ENCODE measurements around the gene ITPK1. TPM values are rescaled to one million over a fixed set of nuclear protein-coding genes. Genes with fewer than 3 reads are reported as not detected.
"Not testable (repeated sequence)": the region's sequence is repeated elsewhere in the genome, so short reads cannot be mapped to it uniquely, and the experiment has no call there.

The ITPK1 gene
- total RNA-seq, 1 experiment from 2014 or later = 57.0 TPM

DNA sequence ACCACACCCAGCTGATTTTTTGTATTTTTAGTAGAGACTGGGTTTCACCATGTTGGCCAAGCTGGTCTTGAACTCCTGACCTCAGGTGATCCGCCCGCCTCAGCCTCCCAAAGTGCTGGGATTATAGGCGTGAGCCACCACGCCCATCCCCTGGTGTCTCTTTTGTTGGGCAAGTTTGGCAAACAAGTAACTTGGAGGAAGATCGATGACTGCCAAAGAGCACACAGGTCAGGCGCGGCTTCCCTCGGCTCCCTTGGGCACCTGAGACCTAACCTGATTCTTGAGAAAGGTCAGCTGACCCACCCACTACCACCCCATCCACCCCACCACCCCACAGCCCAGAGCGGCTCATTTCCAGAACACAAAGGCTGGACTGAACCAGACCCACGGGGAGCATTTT lies 9.9 kb downstream of the ITPK1 start:
- DNase-seq (ENCODE audit: low read depth) = not testable (repeated sequence)

DNA sequence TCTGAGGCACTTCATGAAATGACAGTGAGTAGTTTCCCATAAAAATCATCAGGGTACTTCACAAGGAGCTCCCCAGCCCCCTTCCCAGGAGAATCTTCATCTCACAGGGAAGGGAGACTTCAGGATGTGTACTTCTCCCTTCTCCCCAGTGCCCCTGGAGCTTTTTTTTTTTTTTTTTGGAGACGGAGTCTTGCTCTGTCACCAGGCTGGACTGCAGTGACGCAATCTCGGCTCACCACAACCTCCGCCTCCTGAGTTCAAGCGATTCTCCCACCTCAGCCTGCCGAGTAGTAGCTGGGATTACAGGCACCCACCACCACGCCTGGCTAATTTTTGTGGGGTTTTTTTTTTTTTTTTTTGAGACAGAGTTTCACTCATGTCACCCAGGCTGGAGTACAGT lies 10.4 kb downstream of the ITPK1 start:
- DNase-seq (ENCODE audit: low read depth) = peak; percentile 89

DNA sequence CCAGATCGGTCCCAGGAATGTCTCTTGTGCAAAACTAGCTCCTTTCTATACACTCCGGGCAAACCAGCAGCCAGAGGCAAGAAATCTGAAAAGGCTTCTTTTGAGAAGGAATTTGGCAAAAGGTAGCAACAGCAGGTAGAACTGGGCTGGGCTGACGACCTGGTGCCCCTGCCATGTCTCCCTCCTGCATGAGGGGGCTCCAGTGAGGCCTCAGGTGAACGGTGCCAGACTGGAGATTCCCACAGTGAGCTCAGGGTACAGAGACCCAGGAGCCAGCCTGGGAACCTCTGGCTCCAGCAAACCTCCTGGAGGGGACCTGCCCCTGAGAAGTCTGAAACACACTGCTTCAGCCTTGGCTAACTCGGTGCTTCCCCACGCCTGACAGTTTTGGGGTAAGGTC lies 10.8 kb downstream of the ITPK1 start:
- DNase-seq (ENCODE audit: low read depth) = no peak

GRCh38 chr14:93103392-93104080 lies 12.2 kb downstream of the ITPK1 start:
- DNase-seq (ENCODE audit: low read depth) = peak; percentile 64

- no peak for DNase-seq (ENCODE audit: low read depth)
These were observed 13.6 kb downstream of the ITPK1 start for GRCh38 chr14:93102141-93102540.

DNA sequence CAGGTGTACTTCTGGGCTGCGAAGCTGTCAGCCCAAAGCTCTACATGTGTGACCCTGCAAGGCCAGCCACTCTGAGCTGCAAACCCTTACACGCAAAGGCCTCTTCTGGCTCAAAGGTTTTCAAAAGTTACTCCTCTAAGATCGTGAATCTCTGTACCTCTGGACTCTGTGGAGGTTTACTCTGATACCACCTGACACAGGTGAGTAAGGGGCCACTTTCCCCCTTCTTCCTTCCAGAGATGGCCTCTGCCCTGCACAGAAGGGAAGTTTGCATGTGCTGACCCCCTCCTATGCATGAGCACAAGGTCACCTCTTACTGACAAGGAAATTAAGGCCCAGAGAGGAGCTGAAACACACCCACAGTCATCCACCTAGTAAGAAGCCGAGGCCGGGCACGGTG lies 14.5 kb downstream of the ITPK1 start:
- DNase-seq (ENCODE audit: low read depth) = no peak

GRCh38 chr14:93100570-93100969 lies 15.2 kb downstream of the ITPK1 start:
- no peak for DNase-seq (ENCODE audit: low read depth)

DNA sequence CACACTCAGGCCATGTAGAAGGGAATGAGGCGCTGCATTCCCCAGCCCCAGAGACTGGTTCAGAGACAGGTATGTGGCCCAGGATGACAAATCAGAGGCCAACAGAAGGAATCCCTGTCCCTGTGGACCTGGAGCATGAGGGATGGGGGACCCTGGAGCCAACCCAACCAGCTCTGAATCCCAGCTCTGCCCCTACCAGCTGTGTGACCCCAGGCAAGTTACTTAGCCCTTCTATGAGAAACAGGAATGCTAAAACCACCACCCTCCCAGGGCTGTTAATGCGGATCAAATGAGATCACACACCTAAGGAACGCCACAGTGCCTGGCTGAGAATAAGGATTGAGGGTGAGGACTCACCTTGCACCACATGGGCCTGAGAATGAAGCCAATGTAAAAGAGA lies 15.6 kb downstream of the ITPK1 start:
- DNase-seq (ENCODE audit: low read depth) = no peak

GRCh38 chr14:93099643-93100042 lies 16.1 kb downstream of the ITPK1 start:
- no peak for DNase-seq (ENCODE audit: low read depth)

DNA sequence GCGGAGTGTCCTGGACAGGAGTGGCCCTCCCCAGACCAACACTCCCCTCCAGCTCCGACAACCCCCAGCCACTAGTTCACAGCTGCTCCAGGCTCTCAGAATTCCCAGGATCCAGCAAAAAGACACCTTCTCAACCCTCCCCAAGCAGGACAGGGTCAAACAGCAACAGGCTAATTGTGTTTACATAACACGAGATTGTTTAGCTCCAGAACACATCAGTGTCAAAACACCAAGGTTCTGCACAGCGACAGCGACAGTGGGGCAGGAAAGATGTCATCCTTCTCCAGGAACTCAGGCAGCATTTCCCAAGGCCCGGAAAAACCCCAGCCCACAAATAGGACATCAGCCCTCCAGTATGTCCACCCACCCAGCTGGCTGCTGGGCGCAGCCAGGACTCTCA lies 16.5 kb downstream of the ITPK1 start:
- no peak for DNase-seq (ENCODE audit: low read depth)

- no peak for DNase-seq (ENCODE audit: low read depth)
These were observed 18.9 kb downstream of the ITPK1 start for GRCh38 chr14:93096691-93097322.

DNA sequence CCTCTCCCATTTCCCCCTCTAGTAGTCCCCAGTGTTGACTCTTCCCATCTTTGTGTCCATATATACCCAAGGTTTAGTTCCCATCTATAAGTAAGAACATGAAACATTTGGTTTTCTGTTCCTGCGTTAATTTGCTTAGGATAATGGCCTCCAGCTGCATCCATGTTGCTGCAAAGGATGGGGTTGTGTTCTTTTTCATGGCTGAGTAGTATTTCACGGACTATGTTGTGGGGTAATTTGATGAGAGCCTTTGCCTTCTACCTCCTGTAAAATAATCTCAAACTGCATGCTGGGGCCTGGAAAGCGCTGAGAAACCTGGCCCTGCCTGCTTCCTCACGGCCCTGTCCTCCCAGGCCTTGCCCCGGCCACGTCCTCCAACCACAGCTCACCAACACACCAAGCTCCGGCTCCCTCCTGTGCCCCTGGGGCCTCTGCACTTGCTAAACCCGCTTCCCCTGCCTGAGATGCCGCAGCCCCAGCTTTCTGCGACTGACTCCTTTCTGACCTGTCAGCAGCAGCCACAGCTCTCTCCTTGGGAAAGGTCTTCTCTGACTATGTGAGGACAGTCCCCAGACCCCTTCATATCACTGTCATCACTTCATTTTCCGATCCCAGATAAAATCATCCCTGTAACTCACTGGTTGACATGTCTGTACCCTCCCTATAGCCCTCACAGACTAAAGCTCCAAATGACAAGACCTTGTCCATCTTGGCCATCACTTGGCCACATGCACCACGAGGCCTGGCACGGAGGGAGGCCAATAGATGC lies 19.8 kb downstream of the ITPK1 start:
- DNase-seq (ENCODE audit: low read depth) = no peak

GRCh38 chr14:93094121-93094918 lies 21.4 kb downstream of the ITPK1 start:
- DNase-seq (ENCODE audit: low read depth) = no peak

- no peak for DNase-seq (ENCODE audit: low read depth)
These were observed 22.8 kb downstream of the ITPK1 start for GRCh38 chr14:93092606-93093556.

GRCh38 chr14:93091666-93092065 lies 24.1 kb downstream of the ITPK1 start:
- DNase-seq (ENCODE audit: low read depth) = no peak

DNA sequence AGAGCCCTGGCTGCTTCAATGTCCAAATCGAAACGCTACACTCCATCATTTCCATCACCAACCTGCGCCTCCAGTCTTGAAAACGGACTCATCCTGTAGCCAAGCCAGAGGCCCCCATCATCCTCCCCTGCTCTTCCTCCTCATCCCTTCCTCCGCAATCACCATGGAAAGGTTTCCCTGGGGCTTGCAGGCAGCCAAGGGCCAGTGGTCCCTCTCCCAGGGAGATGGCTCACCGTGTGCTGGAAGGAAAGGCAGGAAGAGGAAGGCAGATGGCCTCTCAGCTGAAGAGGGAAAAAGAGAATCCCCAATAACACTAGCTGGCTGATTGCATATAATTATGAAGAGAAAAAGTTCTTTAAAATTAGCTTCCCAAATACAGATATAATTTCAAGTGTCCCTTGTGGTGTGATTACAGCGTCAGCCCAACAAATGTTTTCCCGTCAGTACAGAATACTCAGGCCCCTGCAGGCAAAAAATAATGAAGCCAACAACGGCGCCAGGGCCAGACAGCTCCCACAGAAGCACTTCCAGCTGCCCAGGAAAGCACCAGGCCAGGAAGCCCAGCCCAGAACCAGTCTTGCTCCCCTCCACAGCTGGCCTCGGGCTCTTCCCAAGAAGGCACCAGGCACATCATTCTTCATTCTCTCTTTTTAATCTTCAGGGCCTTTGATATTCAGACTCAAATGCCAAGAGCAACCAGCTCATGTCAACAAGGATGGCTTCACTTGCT lies 24.7 kb downstream of the ITPK1 start:
- DNase-seq (ENCODE audit: low read depth) = no peak

GRCh38 chr14:93089521-93090269 lies 26.0 kb downstream of the ITPK1 start:
- no peak for DNase-seq (ENCODE audit: low read depth)

DNA sequence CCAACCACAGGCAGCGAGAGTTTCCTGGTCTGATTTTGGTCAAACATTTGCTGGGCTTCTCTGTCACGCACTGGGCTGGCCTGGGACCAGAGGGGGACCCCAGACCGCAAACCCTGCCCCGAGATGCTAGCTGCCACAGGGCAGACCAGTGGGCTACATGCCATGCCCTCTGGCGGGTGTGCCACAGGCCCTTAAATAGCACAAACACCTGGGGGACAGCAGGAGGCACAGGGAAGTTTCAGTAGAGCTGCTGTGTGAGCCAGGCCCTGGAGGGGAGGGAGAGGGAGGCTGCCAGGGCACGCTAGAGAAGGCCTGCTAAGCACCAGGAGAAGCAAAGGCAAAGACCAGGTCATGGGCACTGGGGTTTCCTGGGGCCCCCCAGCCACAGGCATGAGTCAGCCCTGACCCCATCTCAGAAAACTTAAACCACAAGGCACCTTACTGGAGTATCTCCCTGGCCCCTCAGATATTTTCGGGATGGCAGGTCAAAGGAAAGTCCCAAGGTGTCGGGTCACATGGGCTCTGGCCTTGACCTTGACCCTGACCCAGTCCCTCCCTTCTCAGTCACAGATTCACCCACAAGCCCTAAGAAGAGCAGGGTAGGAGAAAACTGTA lies 29.2 kb downstream of the ITPK1 start:
- DNase-seq (ENCODE audit: low read depth) = peak; percentile 25

DNA sequence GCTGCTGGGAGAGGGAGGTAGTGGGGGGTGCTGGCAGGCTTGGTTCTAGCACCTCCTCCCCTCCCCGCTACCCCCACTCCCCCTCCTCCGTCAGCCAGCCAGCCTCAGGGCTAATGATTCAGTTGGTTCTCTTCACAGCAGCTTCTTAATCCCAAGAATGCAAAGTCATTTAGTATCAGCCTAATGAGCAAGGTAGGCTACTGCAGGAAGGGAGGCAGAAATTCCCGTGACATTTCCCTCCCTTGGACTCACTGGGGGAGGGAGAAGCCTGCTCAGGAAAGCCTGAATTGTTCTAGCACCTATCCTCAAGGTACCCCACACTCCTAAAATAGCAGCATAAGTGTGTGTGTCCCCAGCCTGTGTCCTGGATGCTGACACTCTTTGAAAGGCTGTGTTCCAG lies 29.8 kb downstream of the ITPK1 start:
- DNase-seq (ENCODE audit: low read depth) = no peak
